ENCODE results near the gene MIF4GD. TPM values are rescaled to one million over a fixed set of nuclear protein-coding genes. Genes with fewer than 3 reads are reported as not detected.
A peak's percentile ranks its signal among the peaks of the same experiment; 100 is the strongest.

Gene MIF4GD
- total RNA-seq, 2 donors from 2014 or later, result 32.5 to 70.1 TPM

DNA sequence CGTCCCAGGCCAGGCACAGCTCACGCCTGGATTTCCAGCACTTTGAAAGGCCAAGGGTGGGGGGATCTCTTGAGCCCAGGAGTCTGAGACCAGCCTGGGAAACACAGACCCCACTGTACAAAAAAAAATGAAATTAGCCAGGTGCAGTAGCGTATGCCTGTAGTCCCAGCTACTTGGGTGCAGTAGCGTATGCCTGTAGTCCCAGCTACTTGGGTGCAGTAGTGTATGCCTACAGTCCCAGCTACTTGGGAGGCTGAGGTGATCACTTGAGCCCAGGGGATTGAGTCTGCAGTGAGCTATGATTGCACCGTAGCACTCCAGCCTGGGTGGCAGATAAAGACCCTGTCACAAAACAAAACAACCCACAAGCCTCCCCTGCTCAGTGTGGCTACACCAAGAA lies 45.2 kb upstream of the MIF4GD start:
- H3K4me1 ChIP-seq (ENCODE audit: control insufficient read depth in 1 of 2, low read depth in 2 of 2), result no peaks in the 10 kb centered on the region
- peaks cover 34% of the 10 kb centered on the region for H3K36me3 ChIP-seq
- TF ChIP-seq, protein P1, sequence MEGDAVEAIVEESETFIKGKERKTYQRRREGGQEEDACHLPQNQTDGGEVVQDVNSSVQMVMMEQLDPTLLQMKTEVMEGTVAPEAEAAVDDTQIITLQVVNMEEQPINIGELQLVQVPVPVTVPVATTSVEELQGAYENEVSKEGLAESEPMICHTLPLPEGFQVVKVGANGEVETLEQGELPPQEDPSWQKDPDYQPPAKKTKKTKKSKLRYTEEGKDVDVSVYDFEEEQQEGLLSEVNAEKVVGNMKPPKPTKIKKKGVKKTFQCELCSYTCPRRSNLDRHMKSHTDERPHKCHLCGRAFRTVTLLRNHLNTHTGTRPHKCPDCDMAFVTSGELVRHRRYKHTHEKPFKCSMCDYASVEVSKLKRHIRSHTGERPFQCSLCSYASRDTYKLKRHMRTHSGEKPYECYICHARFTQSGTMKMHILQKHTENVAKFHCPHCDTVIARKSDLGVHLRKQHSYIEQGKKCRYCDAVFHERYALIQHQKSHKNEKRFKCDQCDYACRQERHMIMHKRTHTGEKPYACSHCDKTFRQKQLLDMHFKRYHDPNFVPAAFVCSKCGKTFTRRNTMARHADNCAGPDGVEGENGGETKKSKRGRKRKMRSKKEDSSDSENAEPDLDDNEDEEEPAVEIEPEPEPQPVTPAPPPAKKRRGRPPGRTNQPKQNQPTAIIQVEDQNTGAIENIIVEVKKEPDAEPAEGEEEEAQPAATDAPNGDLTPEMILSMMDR (IDR thresholded peaks at IDR 0.05), result no peak
- H3K27me3 ChIP-seq (replicated peaks; ENCODE audit: insufficient read depth), result no peaks in the 10 kb centered on the region
- no peak overlapping the region for H3K4me3 ChIP-seq
- H3K27ac ChIP-seq, result no peak overlapping the region
- H3K9me3 ChIP-seq, result no peaks in the 10 kb centered on the region
- ATAC-seq (ENCODE audit: insufficient number of reproducible peaks, low FRiP score, low read depth), result no peak
- no peak for DNase-seq (ENCODE audit: low spot score)

DNA sequence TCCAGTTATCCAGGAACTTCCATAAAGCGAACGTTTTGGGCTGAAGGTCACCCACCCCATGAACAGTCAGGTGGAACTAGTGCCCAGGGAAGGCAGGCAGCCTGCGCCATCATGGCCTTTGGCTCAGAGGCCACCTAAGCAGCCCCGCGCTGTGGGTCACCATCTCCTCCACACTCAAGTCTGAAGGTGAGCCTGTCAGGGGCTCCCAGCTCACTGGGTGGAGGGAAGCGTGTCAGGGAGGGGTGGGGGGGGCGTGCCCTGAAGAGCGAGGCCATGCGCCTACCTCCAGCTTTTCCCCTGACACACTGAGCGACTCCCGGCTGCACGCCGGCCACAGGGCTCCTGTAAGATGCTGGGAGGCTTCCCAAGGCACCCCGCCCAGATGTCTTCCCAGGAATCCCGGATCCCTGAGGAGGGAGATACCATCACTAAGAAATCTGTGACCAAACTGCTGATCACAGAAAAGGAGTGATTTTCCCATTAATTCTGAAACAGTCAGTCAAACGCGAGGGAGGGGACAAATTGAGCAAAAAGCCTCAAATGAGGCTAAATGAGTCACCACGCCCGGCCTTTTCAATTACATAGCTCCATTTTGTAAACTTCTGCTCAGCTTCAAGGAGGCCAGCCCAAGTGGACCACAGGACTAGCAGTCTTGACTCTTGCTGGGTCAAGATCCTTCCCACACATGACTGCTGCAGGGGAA lies 44.7 kb upstream of the MIF4GD start:
- Histone ChIP-seq H3K27ac (no peak overlapping the region), H3K9me3 (no peaks in the 10 kb centered on the region), H3K27me3 (replicated peaks; ENCODE audit: insufficient read depth) (no peaks in the 10 kb centered on the region), H3K4me3 (no peak overlapping the region), H3K4me1 (ENCODE audit: control insufficient read depth in 1 of 2, low read depth in 2 of 2) (no peaks in the 10 kb centered on the region), H3K36me3 (peaks cover 29% of the 10 kb centered on the region)
- DNase-seq (ENCODE audit: low spot score), result no peak
- TF ChIP-seq, protein P1 (IDR thresholded peaks at IDR 0.05), result no peak
- no peak for ATAC-seq (ENCODE audit: insufficient number of reproducible peaks, low FRiP score, low read depth)

DNA sequence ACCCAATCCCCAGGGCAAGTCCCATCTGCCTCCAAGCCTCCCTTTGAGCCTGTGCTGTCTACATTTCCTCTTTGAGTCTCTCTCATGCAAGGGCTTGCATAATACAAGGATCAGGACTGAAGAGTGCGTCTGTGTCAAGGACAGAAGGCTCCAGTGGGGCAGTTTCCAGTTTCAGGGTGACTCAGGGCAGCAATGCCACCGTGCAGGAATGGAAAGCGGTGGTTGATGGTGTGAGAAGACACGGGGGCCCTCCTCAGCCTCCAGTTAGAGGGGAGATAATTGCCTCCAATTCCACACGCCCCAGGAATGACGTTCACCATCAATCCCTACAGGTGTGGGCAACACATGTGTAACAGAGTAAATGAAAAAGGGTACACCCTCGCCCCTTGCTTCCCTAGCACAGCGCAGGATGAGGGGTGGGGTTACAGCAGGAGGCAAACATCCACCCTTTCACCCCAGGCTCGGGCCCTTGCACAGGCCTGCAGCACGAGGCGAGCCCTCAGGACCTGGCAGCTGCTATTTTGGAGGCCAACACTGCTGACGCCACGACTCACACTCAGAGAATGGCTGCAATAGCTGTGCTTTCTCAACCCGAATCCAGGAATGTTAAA lies 43.0 kb upstream of the MIF4GD start:
- no peak for ATAC-seq (ENCODE audit: insufficient number of reproducible peaks, low FRiP score, low read depth)
- TF ChIP-seq, protein P1 (IDR thresholded peaks at IDR 0.05), result no peak
- Histone ChIP-seq H3K4me1 (ENCODE audit: control insufficient read depth in 1 of 2, low read depth in 2 of 2) (no peaks in the 10 kb centered on the region), H3K9me3 (no peaks in the 10 kb centered on the region), H3K27me3 (replicated peaks; ENCODE audit: insufficient read depth) (no peaks in the 10 kb centered on the region), H3K36me3 (peaks cover 17% of the 10 kb centered on the region), H3K4me3 (no peak overlapping the region), H3K27ac (peak overlapping the region in 1 of 2 donors; percentile 35)
- DNase-seq (ENCODE audit: low spot score), result no peak

DNA sequence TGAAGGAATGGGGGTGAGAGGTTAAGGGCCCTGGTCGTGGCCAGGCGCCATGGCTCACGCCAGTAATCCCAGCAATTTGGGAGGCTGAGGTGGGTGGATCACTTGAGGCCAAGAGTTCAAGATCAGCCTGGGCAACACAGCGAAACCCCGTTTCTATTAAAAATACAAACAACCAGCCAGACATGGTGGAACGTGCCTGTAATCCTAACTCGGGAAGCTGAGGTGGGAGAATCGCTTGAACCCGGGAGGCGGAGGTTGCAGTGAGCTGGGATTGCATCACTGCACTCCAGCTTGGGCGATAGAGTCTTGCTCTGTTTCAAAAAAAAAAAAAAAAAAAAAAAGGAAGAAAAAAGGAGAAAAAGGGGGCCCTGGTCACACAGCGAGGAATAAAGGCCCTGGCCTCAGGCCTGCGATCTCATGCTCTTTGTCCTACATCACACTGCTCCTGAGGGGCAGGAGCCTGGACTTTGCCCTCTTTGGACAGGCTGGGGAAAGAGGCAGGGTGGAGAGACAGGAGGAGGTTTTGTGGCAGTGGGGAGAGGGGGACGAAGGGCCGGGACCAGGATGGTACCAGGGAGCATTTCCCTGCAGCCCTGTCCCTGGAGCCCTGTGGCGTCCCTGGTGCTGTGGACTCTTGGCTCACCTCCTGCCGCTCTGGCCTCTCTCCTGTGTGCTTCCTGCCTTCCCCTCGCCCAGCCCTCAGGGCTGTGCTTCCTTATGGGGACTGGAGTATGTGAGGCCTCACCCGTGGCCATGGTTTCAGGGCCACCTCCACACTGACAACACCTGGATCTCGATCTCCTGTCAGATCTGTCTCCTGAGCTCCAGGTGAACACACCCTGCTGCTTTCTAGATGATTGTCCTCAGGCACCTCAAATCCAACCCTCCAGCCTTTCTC lies 38.0 kb upstream of the MIF4GD start:
- Histone ChIP-seq H3K4me1 (ENCODE audit: control insufficient read depth in 1 of 2, low read depth in 2 of 2) (no peaks in the 10 kb centered on the region), H3K9me3 (no peaks in the 10 kb centered on the region), H3K27ac (peak overlapping the region in 1 of 2 donors; percentile 13), H3K4me3 (no peak overlapping the region), H3K27me3 (replicated peaks; ENCODE audit: insufficient read depth) (no peaks in the 10 kb centered on the region), H3K36me3 (no peaks in the 10 kb centered on the region)
- DNase-seq (ENCODE audit: low spot score), result no peak
- TF ChIP-seq, protein P1 (IDR thresholded peaks at IDR 0.05), result no peak
- peak; percentile 39 for ATAC-seq (ENCODE audit: insufficient number of reproducible peaks, low FRiP score, low read depth)
